WTC11 (cell line): ENCODE data around the gene STYK1. TPM values are rescaled to one million over a fixed set of nuclear protein-coding genes. Genes with fewer than 3 reads are reported as not detected.

Experiments
- ATAC-seq: fragments of 200-7000 bp; cut with Tn5 transposase; 2 replicates; pipeline ENCODE4 v1.10.0; 2021; ENCODE audit warnings: mild to moderate bottlenecking, moderate library complexity
- CTCF ChIA-PET: fragments of 300-600 bp; sonication (Branson Sonifier 250); formaldehyde crosslinking; loops from one replicate; lab custom pipeline; 2021; ENCODE audit warnings: antibody characterized with exemption; lab: Charles Lee
- POLR2A ChIA-PET: fragments of 350-600 bp; sonication (Branson Sonifier 250); formaldehyde crosslinking; loops from one replicate; lab custom pipeline; 2021; ENCODE audit warnings: antibody characterized with exemption; lab: Charles Lee
- DNase-seq: peaks from one replicate; pipeline ENCODE4 v3.0.0; 2021; ENCODE audit warnings: low spot score
- H3K27ac Mint-ChIP-seq: 2 replicates; pipeline ENCODE4 v1.8.0; 2021; ENCODE audit warnings: mixed read lengths
- H3K27me3 Mint-ChIP-seq: 2 replicates; pipeline ENCODE4 v1.8.0; 2021; ENCODE audit warnings: low read depth, mild to moderate bottlenecking, moderate library complexity, mixed read lengths
- H3K36me3 Mint-ChIP-seq: 2 replicates; pipeline ENCODE4 v1.8.0; 2021; ENCODE audit warnings: mixed read lengths
- H3K4me1 Mint-ChIP-seq: 2 replicates; pipeline ENCODE4 v1.8.0; 2022; ENCODE audit warnings: mixed read lengths
- H3K4me3 Mint-ChIP-seq: 2 replicates; pipeline ENCODE4 v1.8.0; 2021; ENCODE audit warnings: mild to moderate bottlenecking, moderate library complexity, mixed read lengths
- H3K9me3 Mint-ChIP-seq: 2 replicates; pipeline ENCODE4 v1.8.0; 2021; ENCODE audit warnings: mixed read lengths
- AFF4 ChIP-seq: sonication (generic); formaldehyde crosslinking; IDR thresholded peaks from 2 replicates; pipeline ENCODE4 v1.8.1; 2023; ENCODE audit warnings: mild to moderate bottlenecking, missing genetic modification reagents, borderline replicate concordance
- AR ChIP-seq: fragments of 250-450 bp; sonication (Bioruptor Pico); IDR thresholded peaks from 2 replicates; pipeline ENCODE4 v1.9.0; 2021; ENCODE audit warnings: mild to moderate bottlenecking
- ATF1 ChIP-seq: sonication (generic); formaldehyde crosslinking; IDR thresholded peaks from 2 replicates; pipeline ENCODE4 v1.8.1; 2023; ENCODE audit warnings: mild to moderate bottlenecking, moderate library complexity, missing genetic modification reagents
- ELF4 ChIP-seq: sonication (generic); formaldehyde crosslinking; IDR thresholded peaks from 2 replicates; pipeline ENCODE4 v1.8.1; 2022; ENCODE audit warnings: low read depth, mild to moderate bottlenecking, moderate library complexity, missing genetic modification reagents
- FOXJ3 ChIP-seq: sonication (generic); formaldehyde crosslinking; IDR thresholded peaks from 2 replicates; pipeline ENCODE4 v1.9.0; 2021; ENCODE audit warnings: missing genetic modification reagents, mild to moderate bottlenecking, borderline replicate concordance
- FOXK1 ChIP-seq: sonication (generic); formaldehyde crosslinking; IDR thresholded peaks from 2 replicates; pipeline ENCODE4 v1.8.0; 2022; ENCODE audit warnings: mild to moderate bottlenecking, moderate library complexity, missing genetic modification reagents
- IRF2 ChIP-seq: sonication (generic); formaldehyde crosslinking; IDR thresholded peaks from 2 replicates; pipeline ENCODE4 v1.8.0; 2022; ENCODE audit warnings: low read depth, missing genetic modification reagents, borderline replicate concordance
- JUN ChIP-seq: sonication (generic); formaldehyde crosslinking; IDR thresholded peaks from 2 replicates; pipeline ENCODE4 v1.8.0; 2023; ENCODE audit warnings: mild to moderate bottlenecking, missing genetic modification reagents
- MXD4 ChIP-seq: fragments of 250-450 bp; sonication (Bioruptor Pico); IDR thresholded peaks from 2 replicates; pipeline ENCODE4 v1.8.0; 2021; ENCODE audit warnings: mild to moderate bottlenecking, moderate library complexity, borderline replicate concordance
- RELA ChIP-seq: sonication (generic); formaldehyde crosslinking; IDR thresholded peaks from 2 replicates; pipeline ENCODE4 v1.8.1; 2022; ENCODE audit warnings: missing genetic modification reagents, mild to moderate bottlenecking, borderline replicate concordance
- RORB ChIP-seq: fragments of 250-450 bp; sonication (Bioruptor Pico); IDR thresholded peaks from 2 replicates; pipeline ENCODE4 v1.9.0; 2021; ENCODE audit warnings: mild to moderate bottlenecking
- ZBTB21 ChIP-seq: sonication (generic); formaldehyde crosslinking; IDR thresholded peaks from 2 replicates; pipeline ENCODE4 v1.8.1; 2023; ENCODE audit warnings: mild to moderate bottlenecking, missing genetic modification reagents, borderline replicate concordance
- ZNF396 ChIP-seq: fragments of 250-450 bp; sonication (Bioruptor Pico); IDR thresholded peaks from 2 replicates; pipeline ENCODE4 v1.8.0; 2021; ENCODE audit warnings: mild to moderate bottlenecking, moderate library complexity, borderline replicate concordance
- ZNF416 ChIP-seq: fragments of 250-450 bp; sonication (Bioruptor Pico); IDR thresholded peaks from 2 replicates; pipeline ENCODE4 v1.9.0; 2021; ENCODE audit warnings: mild to moderate bottlenecking, inconsistent platforms
- ZNF671 ChIP-seq: fragments of 250-450 bp; sonication (Bioruptor Pico); IDR thresholded peaks from 2 replicates; pipeline ENCODE4 v1.8.0; 2021; ENCODE audit warnings: mild to moderate bottlenecking
- total RNA-seq: library from RNA; stranded (reverse); gene quantifications from 3 replicates; pipeline ENCODE4 v1.2.3, GENCODE V29; 2021
- TF ChIP-seq, protein P1 (sequence below): sonication (generic); formaldehyde crosslinking; IDR thresholded peaks from 2 replicates; pipeline ENCODE4 v1.8.0; 2023; ENCODE audit warnings: missing genetic modification reagents
- TF ChIP-seq, protein P2 (sequence below): sonication (generic); formaldehyde crosslinking; IDR thresholded peaks from 2 replicates; pipeline ENCODE4 v1.8.1; 2023; ENCODE audit warnings: mild to moderate bottlenecking, missing genetic modification reagents, moderate library complexity
- TF ChIP-seq, protein P3 (sequence below): fragments of 250-450 bp; sonication (Bioruptor Pico); IDR thresholded peaks from 2 replicates; pipeline ENCODE4 v2.1.2; 2022; ENCODE audit warnings: mild to moderate bottlenecking, moderate library complexity

The STYK1 gene
- total RNA-seq, 1 experiment from 2014 or later = 1.6 TPM

GRCh38 chr12:10634427-10634826 is 39.4 kb downstream of the STYK1 start:
- POLR2A ChIA-PET = interaction anchor here (0.6 kb wide), 1 partner anchor 1391 kb away, joined by 3 read pairs; no protein-coding TSS in a partner anchor
- no peak for ATAC-seq
- H3K9me3 Mint-ChIP-seq = no peaks in the 10 kb centered on the region
- TF ChIP-seq RELA (no peak), ZNF396 (CRISPR knock-in tag) (no peak), ZBTB21 (CRISPR knock-in tag) (no peak), JUN (CRISPR knock-in tag) (no peak), RORB (CRISPR knock-in tag) (no peak)
- TF ChIP-seq, protein P1, sequence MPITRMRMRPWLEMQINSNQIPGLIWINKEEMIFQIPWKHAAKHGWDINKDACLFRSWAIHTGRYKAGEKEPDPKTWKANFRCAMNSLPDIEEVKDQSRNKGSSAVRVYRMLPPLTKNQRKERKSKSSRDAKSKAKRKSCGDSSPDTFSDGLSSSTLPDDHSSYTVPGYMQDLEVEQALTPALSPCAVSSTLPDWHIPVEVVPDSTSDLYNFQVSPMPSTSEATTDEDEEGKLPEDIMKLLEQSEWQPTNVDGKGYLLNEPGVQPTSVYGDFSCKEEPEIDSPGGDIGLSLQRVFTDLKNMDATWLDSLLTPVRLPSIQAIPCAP (CRISPR knock-in tag) = no peak
- TF ChIP-seq, all 79 proteins: peak for 0
- no peak for DNase-seq
- H3K4me3 Mint-ChIP-seq = no peak overlapping the region
- H3K4me1 Mint-ChIP-seq = peaks cover 11% of the 10 kb centered on the region
- H3K27me3 Mint-ChIP-seq = no peaks in the 10 kb centered on the region
- CTCF ChIA-PET = no interaction called here
- no peak overlapping the region for H3K27ac Mint-ChIP-seq
- H3K36me3 Mint-ChIP-seq = no peaks in the 10 kb centered on the region

DNA sequence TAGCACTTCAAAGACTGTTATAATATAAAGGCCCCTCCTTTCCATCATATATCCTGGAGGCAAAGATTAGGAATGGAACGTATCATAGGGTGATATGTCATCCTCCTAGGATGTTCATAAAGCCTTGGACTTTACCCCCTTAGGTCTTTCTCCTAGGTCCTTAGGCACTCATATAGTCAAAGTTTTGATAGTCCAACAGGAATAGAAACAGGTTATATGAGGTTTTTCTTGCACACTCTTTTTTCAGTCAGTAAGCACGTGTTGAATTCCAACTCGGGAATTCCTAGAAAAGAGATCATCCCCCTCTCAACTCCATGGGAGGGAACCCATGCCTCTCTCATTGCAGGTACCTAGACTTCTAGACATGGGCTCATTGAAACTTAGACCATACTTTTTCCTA is 40.3 kb downstream of the STYK1 start:
- DNase-seq = no peak
- Mint-ChIP-seq H3K27ac (no peak overlapping the region), H3K4me3 (no peak overlapping the region), H3K9me3 (no peaks in the 10 kb centered on the region), H3K27me3 (no peaks in the 10 kb centered on the region), H3K36me3 (no peaks in the 10 kb centered on the region)
- CTCF ChIA-PET = no interaction called here
- no peak for TF ChIP-seq MXD4
- TF ChIP-seq ZNF416 (CRISPR knock-in tag) = no peak
- TF ChIP-seq RORB (CRISPR knock-in tag) = no peak
- TF ChIP-seq FOXJ3 = no peak
- TF ChIP-seq, protein P2, sequence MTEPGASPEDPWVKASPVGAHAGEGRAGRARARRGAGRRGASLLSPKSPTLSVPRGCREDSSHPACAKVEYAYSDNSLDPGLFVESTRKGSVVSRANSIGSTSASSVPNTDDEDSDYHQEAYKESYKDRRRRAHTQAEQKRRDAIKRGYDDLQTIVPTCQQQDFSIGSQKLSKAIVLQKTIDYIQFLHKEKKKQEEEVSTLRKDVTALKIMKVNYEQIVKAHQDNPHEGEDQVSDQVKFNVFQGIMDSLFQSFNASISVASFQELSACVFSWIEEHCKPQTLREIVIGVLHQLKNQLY (CRISPR knock-in tag) = no peak
- TF ChIP-seq, protein P3, sequence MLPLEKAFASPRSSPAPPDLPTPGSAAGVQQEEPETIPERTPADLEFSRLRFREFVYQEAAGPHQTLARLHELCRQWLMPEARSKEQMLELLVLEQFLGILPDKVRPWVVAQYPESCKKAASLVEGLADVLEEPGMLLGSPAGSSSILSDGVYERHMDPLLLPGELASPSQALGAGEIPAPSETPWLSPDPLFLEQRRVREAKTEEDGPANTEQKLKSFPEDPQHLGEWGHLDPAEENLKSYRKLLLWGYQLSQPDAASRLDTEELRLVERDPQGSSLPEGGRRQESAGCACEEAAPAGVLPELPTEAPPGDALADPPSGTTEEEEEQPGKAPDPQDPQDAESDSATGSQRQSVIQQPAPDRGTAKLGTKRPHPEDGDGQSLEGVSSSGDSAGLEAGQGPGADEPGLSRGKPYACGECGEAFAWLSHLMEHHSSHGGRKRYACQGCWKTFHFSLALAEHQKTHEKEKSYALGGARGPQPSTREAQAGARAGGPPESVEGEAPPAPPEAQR = no peak
- no peak for TF ChIP-seq AR (CRISPR knock-in tag)
- TF ChIP-seq FOXK1 (CRISPR knock-in tag) = no peak
- no peak for TF ChIP-seq IRF2 (CRISPR knock-in tag)
- no peak for TF ChIP-seq ZNF671
- TF ChIP-seq ATF1 (CRISPR knock-in tag) = no peak
- TF ChIP-seq ELF4 (CRISPR knock-in tag) = no peak
- TF ChIP-seq, all 79 proteins: peak for 0
- POLR2A ChIA-PET = interaction anchor here (0.6 kb wide), 1 partner anchor 1391 kb away, joined by 3 read pairs; no protein-coding TSS in a partner anchor
- ATAC-seq = no peak
- peaks cover 11% of the 10 kb centered on the region for H3K4me1 Mint-ChIP-seq

- DNase-seq (no peak), ATAC-seq (no peak)
- no peaks in the 10 kb centered on the region for H3K36me3 Mint-ChIP-seq
- no peaks in the 10 kb centered on the region for H3K27me3 Mint-ChIP-seq
- no peak overlapping the region for H3K4me3 Mint-ChIP-seq
- ChIA-PET CTCF (no interaction called here), POLR2A (interaction anchor here (0.7 kb wide), 1 partner anchor 395 kb away, joined by 3 read pairs; no protein-coding TSS in a partner anchor)
- no peak overlapping the region for H3K27ac Mint-ChIP-seq
- peaks cover 16% of the 10 kb centered on the region for H3K4me1 Mint-ChIP-seq
- no peak for TF ChIP-seq AFF4
- peaks cover 1% of the 10 kb centered on the region; the same call in 1 of the 2 replicates for H3K9me3 Mint-ChIP-seq
These were observed 41.6 kb downstream of the STYK1 start for GRCh38 chr12:10632226-10632625.
